ENCODE measurements around the gene CHST2.

CHST2 gene

GRCh38 chr3:143119974-143120715, 574 bp downstream of the CHST2 start:
- peak overlapping the region; percentile 89 for H3K4me3 ChIP-seq (ENCODE audit: low read depth, low read length)
- no peaks in the 10 kb centered on the region for H3K27me3 ChIP-seq (replicated peaks)
- peak; percentile 20 for TF ChIP-seq CTCF (IDR thresholded peaks at IDR 0.05; ENCODE audit: low read depth, low read length, missing control alignments)
- in situ Hi-C loops (cut with HindIII; ENCODE audit: low pct_ligation_motif_present, low sequenced_read_pairs): no loop called here
- H3K27ac ChIP-seq: peak overlapping the region; percentile 55
- peak; percentile 17 for DNase-seq
- H3K36me3 ChIP-seq (replicated peaks): peaks cover 5% of the 10 kb centered on the region

- peak; percentile 33 for DNase-seq
These were observed 1.2 kb downstream of the CHST2 start for GRCh38 chr3:143120716-143121240.

GRCh38 chr3:143121241-143122088, 1.9 kb downstream of the CHST2 start:
- no peaks in the 10 kb centered on the region for H3K27me3 ChIP-seq (replicated peaks)
- H3K4me3 ChIP-seq (ENCODE audit: low read depth, low read length): peak overlapping the region; percentile 89
- peak overlapping the region; percentile 55 for H3K27ac ChIP-seq
- peak; percentile 86 for DNase-seq
- in situ Hi-C loops (cut with HindIII; ENCODE audit: low pct_ligation_motif_present, low sequenced_read_pairs): no loop called here
- TF ChIP-seq CTCF (IDR thresholded peaks at IDR 0.05; ENCODE audit: low read depth, low read length, missing control alignments): peak; percentile 85
- peaks cover 5% of the 10 kb centered on the region for H3K36me3 ChIP-seq (replicated peaks)

More at GRCh38 chr3:143120716-143121240, 1.2 kb downstream of the CHST2 start:
- peak overlapping the region; percentile 89 for H3K4me3 ChIP-seq (ENCODE audit: low read depth, low read length)
- H3K27ac ChIP-seq: peak overlapping the region; percentile 55
- in situ Hi-C loops (cut with HindIII; ENCODE audit: low pct_ligation_motif_present, low sequenced_read_pairs): no loop called here
- peaks cover 5% of the 10 kb centered on the region for H3K36me3 ChIP-seq (replicated peaks)
- peak; percentile 35 for TF ChIP-seq CTCF (IDR thresholded peaks at IDR 0.05; ENCODE audit: low read depth, low read length, missing control alignments)
- no peaks in the 10 kb centered on the region for H3K27me3 ChIP-seq (replicated peaks)

GRCh38 chr3:143122089-143122430, 2.5 kb downstream of the CHST2 start:
- TF ChIP-seq CTCF (IDR thresholded peaks at IDR 0.05; ENCODE audit: low read depth, low read length, missing control alignments): no peak
- in situ Hi-C loops (cut with HindIII; ENCODE audit: low pct_ligation_motif_present, low sequenced_read_pairs): no loop called here
- H3K4me3 ChIP-seq (ENCODE audit: low read depth, low read length): peak overlapping the region; percentile 89
- DNase-seq: no peak
- H3K27ac ChIP-seq: no peak overlapping the region
- H3K27me3 ChIP-seq (replicated peaks): no peaks in the 10 kb centered on the region
- H3K36me3 ChIP-seq (replicated peaks): peaks cover 5% of the 10 kb centered on the region

DNA sequence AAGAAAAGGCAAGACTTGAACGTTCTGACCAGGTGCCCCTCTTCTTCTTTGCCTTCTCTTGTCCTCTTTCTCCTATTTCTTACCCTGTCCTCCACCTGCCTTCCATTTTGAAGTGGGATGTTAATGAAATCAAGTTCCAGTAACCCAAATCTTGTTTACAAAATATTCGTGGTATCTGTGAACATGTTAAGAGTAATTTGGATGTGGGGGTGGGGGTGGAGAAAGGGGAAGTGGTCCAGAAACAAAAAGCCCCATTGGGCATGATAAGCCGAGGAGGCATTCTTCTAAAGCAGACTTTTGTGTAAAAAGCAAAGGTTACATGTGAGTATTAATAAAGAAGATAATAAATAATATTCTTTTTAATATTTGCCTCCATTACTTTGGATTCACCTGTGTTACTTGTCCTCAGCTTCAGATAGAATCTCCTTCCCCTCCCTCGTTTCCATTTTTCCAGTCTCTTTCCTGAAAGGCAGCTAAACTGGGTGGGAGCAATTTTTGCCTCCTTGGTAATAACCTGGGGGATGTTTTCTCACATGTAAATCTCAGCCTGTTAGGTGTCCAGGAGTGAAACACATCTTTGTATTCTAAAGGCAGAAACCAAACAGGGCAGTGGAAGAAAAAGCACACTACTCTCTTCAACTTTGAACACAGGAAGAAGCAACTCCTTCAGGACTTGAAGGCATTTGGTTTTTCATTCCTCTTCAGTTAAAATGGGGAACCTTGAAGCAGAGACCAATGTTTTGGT, 3.2 kb downstream of the CHST2 start:
- in situ Hi-C loops (cut with HindIII; ENCODE audit: low pct_ligation_motif_present, low sequenced_read_pairs): no loop called here
- Histone ChIP-seq H3K36me3 (replicated peaks) (peaks cover 5% of the 10 kb centered on the region), H3K27ac (no peak overlapping the region), H3K4me3 (ENCODE audit: low read depth, low read length) (no peak overlapping the region), H3K27me3 (replicated peaks) (no peaks in the 10 kb centered on the region)
- TF ChIP-seq CTCF (IDR thresholded peaks at IDR 0.05; ENCODE audit: low read depth, low read length, missing control alignments): no peak
- no peak for DNase-seq
